ENCODE measurements around the gene DENND1A.
"Not testable (repeated sequence)": the region's sequence is repeated elsewhere in the genome, so short reads cannot be mapped to it uniquely, and the experiment has no call there.

DENND1A gene

GRCh38 chr9:123861086-123861755 lies 68.7 kb downstream of the DENND1A start:
- DNase-seq = no peak

- DNase-seq = no peak
These were observed 69.3 kb downstream of the DENND1A start for GRCh38 chr9:123860603-123861002.

- DNase-seq = no peak
These were observed 77.5 kb downstream of the DENND1A start for GRCh38 chr9:123852403-123852802.

GRCh38 chr9:123851851-123852250 lies 78.1 kb downstream of the DENND1A start:
- no peak for DNase-seq

GRCh38 chr9:123848447-123849085 lies 81.4 kb downstream of the DENND1A start:
- DNase-seq = no peak

- no peak for DNase-seq
These were observed 83.0 kb downstream of the DENND1A start for GRCh38 chr9:123846966-123847365.

GRCh38 chr9:123843703-123844102 lies 86.2 kb downstream of the DENND1A start:
- no peak for DNase-seq

GRCh38 chr9:123835821-123836220 lies 94.1 kb downstream of the DENND1A start:
- no peak for DNase-seq

- DNase-seq = no peak
These were observed 94.9 kb downstream of the DENND1A start for GRCh38 chr9:123834889-123835562.

GRCh38 chr9:123834218-123834888 lies 95.6 kb downstream of the DENND1A start:
- no peak for DNase-seq

GRCh38 chr9:123832858-123833650 lies 96.9 kb downstream of the DENND1A start:
- DNase-seq = no peak

GRCh38 chr9:123832176-123832575 lies 97.8 kb downstream of the DENND1A start:
- DNase-seq = no peak

- DNase-seq = no peak
These were observed 101.5 kb downstream of the DENND1A start for GRCh38 chr9:123828449-123828848.

GRCh38 chr9:123825342-123826060 lies 104.4 kb downstream of the DENND1A start:
- DNase-seq = no peak

GRCh38 chr9:123823194-123823947 lies 106.6 kb downstream of the DENND1A start:
- DNase-seq = no peak

GRCh38 chr9:123821619-123822018 lies 108.3 kb downstream of the DENND1A start:
- no peak for DNase-seq

GRCh38 chr9:123820139-123820538 lies 109.8 kb downstream of the DENND1A start:
- DNase-seq = no peak

GRCh38 chr9:123816817-123817472 lies 113.0 kb downstream of the DENND1A start:
- DNase-seq = no peak

- not testable (repeated sequence) for DNase-seq
These were observed 114.1 kb downstream of the DENND1A start for GRCh38 chr9:123815856-123816255.

- DNase-seq = no peak
These were observed 115.4 kb downstream of the DENND1A start for GRCh38 chr9:123814496-123814895.

- no peak for DNase-seq
These were observed 116.9 kb downstream of the DENND1A start for GRCh38 chr9:123812984-123813383.
